GM19099 (cell line): Measurements from ENCODE around the gene CYB5B.

Experiments
- POLR2A ChIP-seq: IDR thresholded peaks from 3 replicates; pipeline ENCODE4 v1.6.1; 2011; ENCODE audit warnings: low read depth; ENCODE audit not compliant: insufficient read length; ENCODE audit errors: extremely low read depth

CYB5B gene

GRCh38 chr16:69513180-69513966 is 89.0 kb downstream of the CYB5B start:
- TF ChIP-seq POLR2A, result no peak

- TF ChIP-seq POLR2A, result no peak
Observed at GRCh38 chr16:69514356-69514755, 89.9 kb downstream of the CYB5B start.
